ENCODE data around the gene FBN1. TPM values are rescaled to one million over a fixed set of nuclear protein-coding genes. Genes with fewer than 3 reads are reported as not detected.

The FBN1 gene
- total and polyA plus RNA-seq, 10 of the 15 experiments (the other 5 are each of a cell fraction or from before 2014, with no cell fraction given) = 2.2 to 15.3 (median 7.0) TPM

GRCh38 chr15:48505067-48505466 lies 140.4 kb downstream of the FBN1 start (continued):
- TF ChIP-seq SKIL (IDR thresholded peaks at IDR 0.05; ENCODE audit: low read depth, poor library complexity, severe bottlenecking) = no peak
- no peak for TF ChIP-seq MYC (IDR thresholded peaks at IDR 0.05; ENCODE audit: insufficient read depth, insufficient read length, insufficient replicate concordance, low read length, severe bottlenecking)

GRCh38 chr15:48501208-48501607 lies 144.3 kb downstream of the FBN1 start:
- Histone ChIP-seq H3K27me3 (replicated peaks in 1 of 2; ENCODE audit: control insufficient read depth in 2 of 2, insufficient read depth in 2 of 2, low read length in 1 of 2) (no peaks in the 10 kb centered on the region), H2AFZ (ENCODE audit: control insufficient read depth, low read depth, low read length) (no peak overlapping the region), H4K20me1 (ENCODE audit: control insufficient read depth, insufficient read depth) (no peaks in the 10 kb centered on the region), H3K79me2 (ENCODE audit: control insufficient read depth, insufficient read depth, low read length) (no peaks in the 10 kb centered on the region), H3K4me3 (no peak overlapping the region), H3K27ac (ENCODE audit: control insufficient read depth, insufficient read depth) (peak overlapping the region; percentile 0; the same call in 1 of the 2 replicates), H3K36me3 (ENCODE audit: control insufficient read depth in 2 of 2, insufficient read depth in 2 of 2, low read length in 1 of 2) (no peaks in the 10 kb centered on the region), H3K9me3 (replicated peaks; ENCODE audit: control insufficient read depth, insufficient read depth, low read length) (no peaks in the 10 kb centered on the region), H3K9ac (ENCODE audit: control insufficient read depth, insufficient read depth, low read length) (no peak overlapping the region), H3K4me1 (ENCODE audit: control insufficient read depth, insufficient read depth, low read length) (no peaks in the 10 kb centered on the region), H3K4me2 (ENCODE audit: control insufficient read depth, insufficient read depth) (peak overlapping the region; percentile 41; the same call in 1 of the 2 replicates)
- DNase-seq (ENCODE audit: low read depth, low spot score) = peak; percentile 15
- intact Hi-C loops (cut with micrococcal nuclease; ENCODE audit: unreplicated experiment) = loop anchor here (5.0 to 10.0 kb wide), 2 partner anchors 141 to 294 kb away; no protein-coding TSS in a partner anchor
- RAD21 ChIA-PET (ENCODE audit: unreplicated experiment) = interaction anchor here (1.1 to 1.8 kb wide), 2 partner anchors 142 to 297 kb away, joined by 4 read pairs; no protein-coding TSS in a partner anchor
- in situ Hi-C loops (cut with MboI) = no loop called here
- WGBS (ENCODE audit: insufficient coverage, insufficient replicate concordance, low lambda C conversion rate, missing lambda C conversion rate) = 4% methylated on average over 1 of the region's 1 CpG
- SMC1A ChIA-PET (ENCODE audit: uncharacterized antibody, unreplicated experiment) = interaction anchor here (0.9 to 1.4 kb wide), 6 partner anchors 16 to 143 kb away, joined by 3 to 4 read pairs (median 4); no protein-coding TSS in a partner anchor
- ATAC-seq = peak; percentile 89
- CTCF ChIA-PET = interaction anchor here (1.0 to 1.4 kb wide), 3 partner anchors 14 to 305 kb away, joined by 3 to 4 read pairs (median 3); no protein-coding TSS in a partner anchor
- FAIRE-seq = peak; percentile 80
- POLR2A ChIA-PET = no interaction called here
- no TSS peak for BruUV-seq (replicated peaks)
- no peak for TF ChIP-seq ZBTB33 (IDR thresholded peaks at IDR 0.05)
- TF ChIP-seq HDGF (IDR thresholded peaks at IDR 0.05) = no peak
- TF ChIP-seq EED (IDR thresholded peaks at IDR 0.05; ENCODE audit: low read depth) = no peak; the same call in 1 of the 2 replicates
- TF ChIP-seq PAX5 (IDR thresholded peaks at IDR 0.05; ENCODE audit: borderline replicate concordance, low read depth, low read length) = peak; percentile 63; the same call in 1 of the 2 replicates
- no peak for TF ChIP-seq ZBTB11 (CRISPR knock-in tag; IDR thresholded peaks at IDR 0.05)
- TF ChIP-seq HDAC6 (IDR thresholded peaks at IDR 0.05; ENCODE audit: unreplicated experiment) = no peak
- 0 out of 2 replicates have a peak, but pooled peaks have one; percentile 10 for TF ChIP-seq CREM (IDR thresholded peaks at IDR 0.05; ENCODE audit: low read depth)
